ENCODE measurements around the gene PFKM.

The PFKM gene

GRCh38 chr12:48160046-48160445 is 40.9 kb downstream of the PFKM start:
- DNase-seq: no peak

GRCh38 chr12:48160807-48161206 is 41.6 kb downstream of the PFKM start:
- no peak for DNase-seq

DNA sequence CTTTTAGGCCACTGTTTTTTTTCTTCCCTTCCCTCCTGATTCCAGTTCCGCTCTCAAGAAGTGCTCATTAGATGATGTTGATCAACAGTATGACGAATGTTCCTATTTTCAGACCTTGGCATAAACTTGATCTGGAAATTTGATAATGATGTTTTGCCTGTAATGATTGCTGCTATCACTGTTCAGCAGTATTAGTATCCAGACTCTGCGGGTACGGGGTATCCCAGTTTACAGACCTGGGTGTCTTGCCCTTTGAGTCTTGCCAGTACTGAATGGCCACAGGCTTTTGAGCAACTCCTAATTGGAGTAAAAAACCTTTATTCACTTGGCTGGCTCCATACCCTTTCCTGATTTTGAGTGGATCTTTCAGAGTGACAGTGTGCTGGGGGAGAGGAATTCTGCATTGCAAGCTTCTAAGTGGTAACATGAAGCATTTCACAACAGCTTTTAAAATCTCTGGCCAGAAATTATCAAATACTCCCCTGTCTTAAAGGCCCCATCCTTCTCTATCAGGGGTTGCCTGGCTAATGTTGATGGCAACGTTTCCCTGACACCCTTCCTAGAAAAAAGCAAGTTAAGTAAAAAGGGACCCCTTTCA is 44.1 kb downstream of the PFKM start:
- DNase-seq: no peak

- no peak for DNase-seq
Observed at GRCh38 chr12:48164451-48164850, 45.3 kb downstream of the PFKM start.

DNA sequence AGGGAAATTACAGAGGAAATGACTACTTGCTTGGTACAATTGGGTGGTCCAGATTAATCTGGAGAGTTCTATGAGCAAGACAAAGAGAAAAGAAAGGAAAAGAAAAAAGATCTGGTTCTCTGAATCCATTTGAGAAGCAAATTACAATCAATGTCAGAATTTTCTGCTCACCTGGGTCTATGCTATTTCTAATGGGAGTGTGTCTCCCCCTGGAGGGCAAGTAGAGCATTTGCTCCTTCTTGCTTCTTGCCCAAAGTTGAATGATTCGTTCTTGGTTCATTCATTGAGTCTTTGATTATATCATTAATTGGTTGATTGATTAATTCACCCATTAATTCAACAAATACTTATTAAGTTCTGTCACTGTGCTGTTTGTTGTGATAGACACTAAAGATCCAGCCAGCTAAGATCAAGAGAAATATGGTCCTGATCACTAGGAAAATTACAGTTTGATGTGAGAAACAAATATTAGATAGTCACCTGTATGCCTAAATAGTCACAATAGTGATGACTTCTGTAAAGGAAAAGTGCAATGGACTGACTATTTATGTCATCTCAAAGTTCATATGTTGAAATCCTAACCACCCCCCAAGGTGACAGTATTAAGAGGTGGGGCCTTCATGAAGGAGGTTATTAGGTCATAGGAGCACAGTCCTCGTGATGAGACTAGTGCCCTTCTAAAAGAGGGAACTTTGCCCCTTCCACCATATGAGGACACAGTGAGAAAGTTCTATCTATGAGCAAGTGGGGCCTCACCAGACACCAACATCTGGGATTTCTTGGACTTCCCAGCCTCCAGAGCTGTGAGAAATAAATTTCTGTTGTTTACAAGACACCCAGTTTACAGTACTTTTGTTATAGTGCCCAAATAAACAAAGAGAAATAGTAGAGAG is 46.2 kb downstream of the PFKM start:
- peak; percentile 62 for DNase-seq

- DNase-seq: no peak
Observed at GRCh38 chr12:48169011-48169410, 49.8 kb downstream of the PFKM start.

GRCh38 chr12:48175613-48176416 is 56.7 kb downstream of the PFKM start:
- no peak for DNase-seq

GRCh38 chr12:48176417-48176751 is 57.2 kb downstream of the PFKM start:
- no peak for DNase-seq

DNA sequence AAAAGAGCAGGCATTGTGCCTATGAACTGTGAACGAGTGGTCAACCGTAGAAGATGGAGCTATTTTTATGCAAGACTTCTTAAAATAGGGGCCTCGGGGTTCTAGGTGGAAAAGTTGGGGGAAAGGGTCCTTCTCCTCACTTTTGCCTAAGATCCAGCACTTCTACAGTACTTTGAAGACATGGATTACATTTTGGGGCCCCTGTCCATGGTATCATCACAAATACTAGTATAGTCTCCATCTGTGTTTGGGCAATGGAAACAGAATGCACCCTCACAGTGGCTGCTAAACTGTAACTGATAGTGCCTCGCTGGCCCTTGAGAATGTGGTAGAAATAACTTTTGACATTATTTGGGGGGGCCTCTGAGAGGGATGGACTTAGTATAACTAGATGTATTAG is 58.8 kb downstream of the PFKM start:
- no peak for DNase-seq

DNA sequence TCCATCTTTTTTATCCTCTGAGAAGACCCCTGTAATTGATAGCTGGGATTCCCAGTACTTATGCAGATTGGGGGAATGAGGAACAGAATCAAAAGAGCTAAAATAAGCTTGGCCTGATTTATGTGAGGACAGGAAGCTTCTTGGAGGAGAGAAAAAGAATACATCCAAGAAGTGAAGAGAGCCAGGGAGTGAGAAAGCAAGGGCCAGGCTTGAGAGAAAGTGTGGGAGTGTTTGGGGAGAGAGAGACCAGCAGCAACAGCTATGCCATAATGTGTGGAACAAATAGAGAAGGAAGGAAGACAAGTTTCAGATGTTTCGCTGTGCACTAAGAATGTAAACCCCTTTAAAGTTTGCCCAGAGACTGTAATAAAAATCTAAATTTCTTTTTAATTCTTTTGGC is 60.3 kb downstream of the PFKM start:
- DNase-seq: no peak

DNA sequence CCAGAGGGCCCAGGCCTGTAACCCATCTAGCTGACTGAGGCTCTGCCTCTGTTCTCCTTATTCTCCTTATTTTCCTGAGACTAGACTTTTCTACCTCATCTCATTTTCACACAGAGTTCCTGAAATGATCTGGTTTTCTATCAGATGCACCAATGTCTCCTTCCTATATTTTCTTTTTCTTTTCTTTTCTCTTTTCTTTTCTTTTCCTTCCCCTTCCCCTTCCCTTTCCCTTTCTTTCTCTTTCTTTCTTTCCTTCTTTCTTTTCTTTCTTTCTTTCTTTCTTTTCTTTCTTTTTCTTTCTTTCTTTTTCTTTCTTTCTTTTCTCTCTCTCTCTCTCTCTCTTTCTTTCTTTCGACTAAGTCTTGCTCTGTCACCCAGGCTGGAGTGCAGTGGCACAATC is 61.3 kb downstream of the PFKM start:
- no peak for DNase-seq

- DNase-seq: no peak
Observed at GRCh38 chr12:48180857-48181495, 61.8 kb downstream of the PFKM start.

DNA sequence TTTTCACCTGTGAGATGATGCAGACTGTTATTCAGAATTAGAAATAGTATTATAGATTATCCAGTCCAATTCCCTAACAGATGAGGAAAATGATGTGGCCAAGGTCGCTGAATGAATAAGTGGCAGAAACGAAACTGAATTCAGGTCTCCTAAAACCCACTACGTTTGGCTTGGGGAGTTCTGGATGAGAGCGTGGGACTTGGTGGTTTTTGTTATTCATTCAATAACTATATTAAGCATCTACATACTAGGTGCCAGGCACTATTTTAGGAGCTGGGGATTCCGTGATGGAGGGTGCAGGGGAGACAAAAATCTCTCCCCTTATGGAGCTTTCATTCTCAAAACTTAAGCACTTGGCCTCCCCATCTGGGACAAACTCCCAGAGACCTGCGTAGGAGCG is 63.5 kb downstream of the PFKM start:
- DNase-seq: no peak

DNA sequence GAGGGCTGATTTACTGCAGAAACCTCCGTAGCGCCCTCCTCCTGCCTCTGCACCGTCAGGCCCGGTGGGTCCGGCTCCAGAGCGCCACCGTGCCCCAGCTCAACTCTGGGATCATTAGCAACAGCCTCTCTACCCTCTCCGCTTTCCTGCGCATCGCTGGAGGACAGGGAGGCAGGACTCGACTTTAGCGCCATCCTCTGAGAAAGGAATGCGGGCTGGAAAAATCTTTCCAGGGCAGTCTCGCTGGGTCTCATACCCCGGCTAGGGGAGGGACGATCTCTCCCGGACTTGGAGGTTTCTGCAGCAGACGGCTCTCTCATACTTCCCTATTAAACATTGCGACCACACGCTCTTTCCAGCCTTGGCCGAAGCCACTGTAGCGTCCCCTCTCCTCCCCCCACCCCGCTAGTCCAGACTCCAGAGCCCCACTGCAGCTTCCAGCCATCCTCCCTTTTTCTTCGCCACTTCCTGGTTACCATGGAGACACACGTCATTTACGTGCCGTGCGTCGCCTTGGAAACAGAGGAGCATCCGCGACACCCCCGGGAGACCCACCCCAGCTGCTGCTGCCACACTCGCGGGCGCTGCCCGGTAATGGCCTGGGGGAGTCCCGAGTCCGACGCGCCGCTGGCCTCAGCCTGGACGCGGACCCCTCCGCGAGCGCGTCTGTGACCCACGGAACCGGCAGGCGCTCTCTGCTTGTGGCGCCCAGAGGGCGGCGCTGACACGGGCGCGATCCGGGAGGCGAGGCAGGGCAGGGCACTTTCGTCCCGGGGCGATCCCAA is 64.1 kb downstream of the PFKM start, which contains the start of gene CCDC184:
Gene CCDC184, plus strand, starts transcription at position 554 of the 785 bp plus-strand sequence. CDS start 479 bp downstream, outside the sequence.
- peak; percentile 92 for DNase-seq

- no peak for DNase-seq
Observed at GRCh38 chr12:48183876-48184548, 64.8 kb downstream of the PFKM start.

- DNase-seq: no peak
Observed at GRCh38 chr12:48184549-48184922, 65.4 kb downstream of the PFKM start.

DNA sequence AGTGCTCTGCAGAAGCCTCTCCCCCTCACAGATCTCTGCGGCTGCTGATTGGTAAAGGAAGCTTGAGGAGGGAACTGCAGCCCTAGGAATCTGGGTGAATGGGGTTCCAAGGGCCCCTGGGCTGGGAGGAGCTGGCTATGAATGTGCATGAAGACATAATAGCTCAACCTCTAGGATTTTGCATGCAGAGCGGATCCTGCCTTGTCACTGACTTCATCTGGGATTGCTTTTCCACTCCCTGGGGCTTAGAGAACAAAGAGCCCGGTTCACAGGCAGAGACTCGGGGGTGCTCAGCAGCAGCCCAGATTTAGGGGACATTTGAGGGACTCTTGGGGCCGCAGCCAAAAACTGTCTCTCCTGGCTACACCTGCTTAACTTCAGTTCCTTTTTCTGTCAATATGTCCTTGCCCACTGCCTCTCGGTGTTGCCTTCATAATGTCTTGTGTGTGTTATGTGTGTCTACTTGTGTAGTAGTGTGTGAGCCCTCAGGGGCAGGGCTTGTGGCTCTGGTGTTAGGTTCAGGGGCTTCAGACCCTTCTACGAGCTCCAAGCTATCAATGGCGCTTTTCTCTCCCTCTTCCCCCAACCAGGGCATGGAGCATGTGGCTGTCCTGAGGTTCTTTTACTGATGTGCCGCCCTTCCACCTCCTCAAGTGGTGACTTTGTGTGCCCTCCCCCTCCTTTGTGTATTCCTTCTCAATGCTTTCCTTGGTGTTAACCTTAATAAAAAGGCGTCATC is 66.2 kb downstream of the PFKM start:
- DNase-seq: no peak

DNA sequence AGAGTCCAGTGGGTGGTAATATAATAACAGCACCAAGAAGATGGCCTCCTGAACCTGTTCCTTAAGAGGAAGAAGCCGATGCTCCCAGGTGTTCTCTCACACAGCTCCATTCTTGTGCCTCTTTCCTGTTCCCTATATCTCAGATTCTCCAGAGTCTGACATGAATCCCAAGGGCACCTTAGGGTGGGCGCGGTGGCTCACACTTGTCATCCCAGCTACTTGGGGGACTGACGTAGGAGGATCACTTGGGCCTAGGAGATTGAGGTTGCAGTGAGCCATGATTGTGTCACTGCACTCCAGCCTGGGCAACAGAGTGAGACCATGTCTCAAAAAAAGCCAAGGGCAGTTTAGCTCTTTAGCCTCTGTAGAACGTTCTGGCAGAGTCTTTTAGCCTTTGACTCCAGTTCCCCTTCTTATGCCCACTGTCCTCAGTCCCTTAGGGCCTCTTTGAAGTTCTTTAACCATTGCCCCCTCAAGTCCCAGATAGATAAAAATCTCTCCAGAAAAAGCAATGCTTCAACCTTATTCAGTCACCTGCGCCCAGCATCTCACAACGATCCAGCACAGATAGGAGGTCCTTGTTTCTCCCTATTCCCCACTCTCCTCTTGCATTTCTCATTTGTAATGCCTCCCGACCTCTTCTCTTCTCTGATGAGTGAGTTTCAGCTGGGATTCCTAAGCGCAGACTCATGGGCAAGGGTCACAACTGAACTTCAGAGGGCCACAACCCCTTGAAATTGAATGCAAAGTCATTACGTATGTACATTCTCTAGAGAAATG is 68.9 kb downstream of the PFKM start:
- DNase-seq: no peak

DNA sequence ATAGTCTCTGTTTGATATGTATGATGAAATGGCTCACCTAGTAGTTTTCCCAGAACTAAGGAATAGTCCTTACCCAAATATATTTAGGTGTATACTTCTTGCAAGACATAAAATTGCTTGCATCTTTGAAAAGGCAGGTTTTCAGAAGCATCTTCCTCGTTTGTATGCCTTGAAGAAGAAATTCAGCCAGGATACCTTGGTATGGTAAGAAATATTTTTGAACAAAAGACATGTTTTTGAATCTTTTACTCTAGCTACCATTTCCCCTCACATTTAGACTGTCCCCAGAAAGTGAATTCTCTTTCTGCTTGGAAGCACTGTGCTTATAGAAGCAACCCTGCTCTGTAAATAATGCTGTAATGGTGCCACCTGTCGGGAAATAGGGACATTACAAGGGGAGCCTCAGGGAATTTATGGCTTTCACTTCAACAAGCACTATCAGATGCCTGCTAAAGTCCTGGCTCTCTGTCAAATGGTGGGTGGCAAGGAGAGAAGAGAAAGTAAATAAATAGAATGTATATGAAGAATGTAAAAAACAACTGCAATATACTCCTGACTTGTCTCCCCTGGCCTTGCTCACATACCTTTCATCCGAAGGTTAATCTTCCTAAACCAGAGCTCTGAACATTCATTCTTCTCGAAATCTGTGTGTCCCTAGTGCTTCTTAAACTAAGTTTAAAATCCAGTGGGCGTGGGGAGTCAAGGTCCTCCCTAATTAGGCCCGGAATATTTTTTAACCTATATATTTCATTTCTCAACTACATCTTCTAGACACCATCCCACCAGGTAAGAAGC is 70.4 kb downstream of the PFKM start:
- peak; percentile 70 for DNase-seq
